ENCODE data around the gene AIFM3. TPM values are rescaled to one million over a fixed set of nuclear protein-coding genes. Genes with fewer than 3 reads are reported as not detected.

Gene AIFM3
- total RNA-seq, 2 donors from 2014 or later = 0.78 to 3.0 TPM

DNA sequence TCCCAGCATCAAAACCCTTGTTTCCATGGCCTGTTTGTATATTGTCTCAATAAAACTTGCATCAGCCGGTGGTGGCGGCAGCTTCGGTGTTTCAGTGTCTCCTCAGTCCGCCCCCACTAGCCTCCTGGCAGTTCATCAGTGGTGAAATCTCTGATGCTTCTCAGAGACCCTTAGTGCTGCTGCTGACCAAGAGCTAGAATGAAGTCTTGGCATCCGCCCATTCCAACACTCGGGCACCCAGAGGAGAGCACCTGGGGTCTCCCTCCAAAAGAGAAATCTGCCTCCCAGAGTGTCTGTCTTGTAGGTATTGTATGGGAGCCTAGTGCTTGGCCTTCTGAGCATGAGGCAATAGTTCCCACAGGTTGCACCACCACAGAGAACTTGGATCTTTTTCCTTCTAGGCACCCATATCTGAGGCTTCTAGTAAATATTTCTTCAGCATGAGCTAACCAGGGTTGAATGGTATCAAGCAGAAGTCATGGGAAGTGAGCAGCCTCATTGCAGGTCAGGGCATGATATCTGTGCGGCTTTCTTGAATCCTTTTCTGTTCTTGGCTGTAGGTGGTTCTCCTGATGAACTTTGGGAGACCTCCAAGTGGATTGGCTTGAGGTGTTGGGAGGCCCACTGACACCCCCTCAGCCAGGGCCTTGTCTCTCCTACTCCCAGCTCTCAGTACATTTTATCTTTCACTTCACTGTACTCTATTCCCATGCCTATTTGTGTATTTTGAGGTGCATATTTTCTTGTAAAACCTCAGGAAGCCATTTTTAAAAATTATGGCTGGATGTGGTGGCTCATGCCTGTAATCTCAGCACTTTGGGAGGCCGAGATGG is 13.2 kb upstream of the AIFM3 start:
- Histone ChIP-seq H3K9me3 (no peaks in the 10 kb centered on the region), H3K27ac (peak overlapping the region; percentile 22 to 45 (median 40)), H3K27me3 (no peaks in the 10 kb centered on the region), H3K36me3 (replicated peaks in 1 of 2; ENCODE audit: insufficient read depth in 1 of 2, low read depth in 2 of 2) (peaks cover 0 to 2% of the 10 kb centered on the region in 2 donors), H3K4me3 (no peak overlapping the region), H3K4me1 (peaks cover 70% of the 10 kb centered on the region)
- TF ChIP-seq POLR2A (IDR thresholded peaks at IDR 0.05) = no peak
- TF ChIP-seq, protein P1, sequence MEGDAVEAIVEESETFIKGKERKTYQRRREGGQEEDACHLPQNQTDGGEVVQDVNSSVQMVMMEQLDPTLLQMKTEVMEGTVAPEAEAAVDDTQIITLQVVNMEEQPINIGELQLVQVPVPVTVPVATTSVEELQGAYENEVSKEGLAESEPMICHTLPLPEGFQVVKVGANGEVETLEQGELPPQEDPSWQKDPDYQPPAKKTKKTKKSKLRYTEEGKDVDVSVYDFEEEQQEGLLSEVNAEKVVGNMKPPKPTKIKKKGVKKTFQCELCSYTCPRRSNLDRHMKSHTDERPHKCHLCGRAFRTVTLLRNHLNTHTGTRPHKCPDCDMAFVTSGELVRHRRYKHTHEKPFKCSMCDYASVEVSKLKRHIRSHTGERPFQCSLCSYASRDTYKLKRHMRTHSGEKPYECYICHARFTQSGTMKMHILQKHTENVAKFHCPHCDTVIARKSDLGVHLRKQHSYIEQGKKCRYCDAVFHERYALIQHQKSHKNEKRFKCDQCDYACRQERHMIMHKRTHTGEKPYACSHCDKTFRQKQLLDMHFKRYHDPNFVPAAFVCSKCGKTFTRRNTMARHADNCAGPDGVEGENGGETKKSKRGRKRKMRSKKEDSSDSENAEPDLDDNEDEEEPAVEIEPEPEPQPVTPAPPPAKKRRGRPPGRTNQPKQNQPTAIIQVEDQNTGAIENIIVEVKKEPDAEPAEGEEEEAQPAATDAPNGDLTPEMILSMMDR (IDR thresholded peaks at IDR 0.05) = no peak
- 78 to 83% methylated on average over 4 to 8 of the region's 8 CpGs for WGBS, 2 donors
- DNase-seq (peak; percentile 32 to 69 (median 48)), ATAC-seq (peak; percentile 67)
- intact Hi-C loops (cut with DNase I) = no loop called here

DNA sequence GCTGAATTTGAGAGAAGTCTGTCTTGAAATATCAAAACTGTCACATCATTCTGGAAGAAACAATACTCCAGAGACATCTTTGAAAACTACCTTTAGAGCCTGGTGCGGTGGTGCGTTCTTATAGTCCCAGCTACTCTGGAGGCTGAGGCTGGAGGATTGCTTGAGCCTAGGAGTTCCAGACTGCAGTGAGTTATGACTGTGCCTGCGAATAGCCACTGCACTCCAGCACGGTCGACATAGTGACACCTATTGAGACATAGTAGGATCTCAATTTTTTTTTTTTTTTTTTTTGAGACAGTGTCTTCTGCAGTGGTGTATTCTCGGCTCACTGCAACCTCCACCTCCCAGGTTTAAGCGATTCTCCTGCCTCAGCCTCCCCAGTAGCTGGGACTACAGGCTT is 11.5 kb upstream of the AIFM3 start:
- H3K4me1 ChIP-seq = peaks cover 67% of the 10 kb centered on the region
- TF ChIP-seq, protein P1 (IDR thresholded peaks at IDR 0.05) = no peak
- no peak for TF ChIP-seq POLR2A (IDR thresholded peaks at IDR 0.05)
- no peaks in the 10 kb centered on the region for H3K9me3 ChIP-seq
- peak overlapping the region in 1 of 4 donors; percentile 52 for H3K27ac ChIP-seq
- no peaks in the 10 kb centered on the region for H3K36me3 ChIP-seq (replicated peaks in 1 of 2; ENCODE audit: insufficient read depth in 1 of 2, low read depth in 2 of 2)
- intact Hi-C loops (cut with DNase I) = no loop called here
- no peak for DNase-seq
- ATAC-seq = no peak
- H3K4me3 ChIP-seq = no peak overlapping the region
- 85 to 91% methylated on average over 6 to 7 of the region's 7 CpGs for WGBS, 2 donors
- H3K27me3 ChIP-seq = no peaks in the 10 kb centered on the region

DNA sequence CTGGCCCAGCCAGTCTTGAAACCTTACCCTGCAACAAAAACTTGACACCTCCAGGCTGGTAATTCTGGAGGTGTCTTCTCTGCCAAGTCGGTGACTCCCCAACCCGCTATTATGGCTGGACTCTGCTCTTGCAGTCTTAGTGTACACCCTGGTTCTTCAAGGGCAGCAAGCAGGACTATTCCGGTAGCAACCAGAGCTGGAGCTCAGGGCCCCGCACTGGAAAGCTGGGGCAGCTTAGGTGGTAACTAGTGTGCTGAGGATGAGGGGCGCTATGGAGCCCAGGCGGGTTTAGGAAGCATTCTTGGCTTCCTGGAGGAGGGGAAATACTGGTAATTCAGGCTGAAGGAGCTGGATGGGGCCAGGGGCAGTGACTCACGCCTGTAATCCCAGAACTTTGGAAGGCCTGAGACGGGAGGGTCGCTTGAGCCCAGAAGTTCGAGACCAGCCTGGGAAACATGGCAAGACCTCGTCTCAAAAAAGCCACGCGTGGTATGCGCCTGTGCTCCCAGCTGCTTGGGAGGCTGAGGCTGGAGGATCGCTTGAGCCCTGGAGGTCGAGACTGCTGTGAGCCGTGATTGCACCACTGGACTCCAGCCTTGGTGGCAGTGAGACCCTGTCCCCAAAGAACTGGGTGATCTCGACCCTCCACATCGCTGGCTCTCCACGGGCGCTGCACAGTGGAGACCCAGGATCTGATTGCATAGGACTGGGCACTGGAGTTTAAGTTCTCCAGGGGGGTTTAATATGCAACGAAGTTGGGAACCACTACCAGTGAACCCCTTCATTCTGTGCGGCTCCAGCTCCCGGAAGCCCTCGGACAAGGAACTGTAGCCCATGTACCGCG is 10.6 kb upstream of the AIFM3 start:
- H3K36me3 ChIP-seq (replicated peaks in 1 of 2; ENCODE audit: insufficient read depth in 1 of 2, low read depth in 2 of 2) = no peaks in the 10 kb centered on the region
- intact Hi-C loops (cut with DNase I) = no loop called here
- peak overlapping the region in 1 of 2 donors; percentile 60 for H3K4me3 ChIP-seq
- no peaks in the 10 kb centered on the region for H3K27me3 ChIP-seq
- WGBS, 2 donors = 44 to 80% methylated on average over 1 to 26 of the region's 27 CpGs
- peaks cover 57% of the 10 kb centered on the region for H3K4me1 ChIP-seq
- DNase-seq (peak; percentile 32 to 43 (median 35)), ATAC-seq (peak; percentile 28)
- H3K27ac ChIP-seq = peak overlapping the region in 2 of 4 donors; percentile 50 to 52
- no peaks in the 10 kb centered on the region for H3K9me3 ChIP-seq
- no peak for TF ChIP-seq POLR2A (IDR thresholded peaks at IDR 0.05)
- TF ChIP-seq, protein P1 (IDR thresholded peaks at IDR 0.05) = no peak

GRCh38 chr22:20957102-20957682 is 9.9 kb upstream of the AIFM3 start:
- intact Hi-C loops (cut with DNase I) = no loop called here
- Histone ChIP-seq H3K36me3 (replicated peaks in 1 of 2; ENCODE audit: insufficient read depth in 1 of 2, low read depth in 2 of 2) (no peaks in the 10 kb centered on the region), H3K4me1 (peaks cover 50% of the 10 kb centered on the region), H3K27ac (peak overlapping the region in 2 of 4 donors; percentile 45 to 50), H3K27me3 (no peaks in the 10 kb centered on the region), H3K4me3 (peak overlapping the region; percentile 44 to 60), H3K9me3 (no peaks in the 10 kb centered on the region)
- ATAC-seq (peak; percentile 56), DNase-seq (peak in 3 of 4 donors; percentile 32 to 50 (median 40))
- WGBS, 2 donors = 0% methylated on average over 3 to 49 of the region's 59 CpGs
- TF ChIP-seq, protein P1 (IDR thresholded peaks at IDR 0.05) = no peak
- no peak for TF ChIP-seq POLR2A (IDR thresholded peaks at IDR 0.05)
